ENCODE measurements around the gene FITM2.

Gene FITM2

GRCh38 chr20:44274303-44275017, 36.5 kb downstream of the FITM2 start:
- no peaks in the 10 kb centered on the region for H3K4me1 ChIP-seq (ENCODE audit: control insufficient read depth in 1 of 2, insufficient read depth in 2 of 2, low read length in 2 of 2)
- H3K4me3 ChIP-seq (ENCODE audit: low read depth in 1 of 2, low read length in 2 of 2) = no peak overlapping the region
- H3K27me3 ChIP-seq (ENCODE audit: low read depth, low read length) = no peaks in the 10 kb centered on the region
- H3K9me3 ChIP-seq (ENCODE audit: control insufficient read depth in 1 of 2, low read length in 2 of 2) = no peaks in the 10 kb centered on the region
- peaks cover 0 to 19% of the 10 kb centered on the region in 2 donors for H3K36me3 ChIP-seq (ENCODE audit: control insufficient read depth in 1 of 2, insufficient read depth in 2 of 2, low read length in 2 of 2)
- no peak overlapping the region for H3K27ac ChIP-seq (ENCODE audit: low read length)

GRCh38 chr20:44273231-44274215, 37.5 kb downstream of the FITM2 start:
- no peak overlapping the region for H3K4me3 ChIP-seq (ENCODE audit: low read depth in 1 of 2, low read length in 2 of 2)
- H3K9me3 ChIP-seq (ENCODE audit: control insufficient read depth in 1 of 2, low read length in 2 of 2) = no peaks in the 10 kb centered on the region
- H3K27ac ChIP-seq (ENCODE audit: low read length) = no peak overlapping the region
- H3K4me1 ChIP-seq (ENCODE audit: control insufficient read depth in 1 of 2, insufficient read depth in 2 of 2, low read length in 2 of 2) = no peaks in the 10 kb centered on the region
- H3K36me3 ChIP-seq (ENCODE audit: control insufficient read depth in 1 of 2, insufficient read depth in 2 of 2, low read length in 2 of 2) = peaks cover 0 to 19% of the 10 kb centered on the region in 2 donors
- no peaks in the 10 kb centered on the region for H3K27me3 ChIP-seq (ENCODE audit: low read depth, low read length)

GRCh38 chr20:44271915-44272663, 38.9 kb downstream of the FITM2 start:
- Histone ChIP-seq H3K36me3 (ENCODE audit: control insufficient read depth in 1 of 2, insufficient read depth in 2 of 2, low read length in 2 of 2) (peaks cover 0 to 19% of the 10 kb centered on the region in 2 donors), H3K9me3 (ENCODE audit: control insufficient read depth in 1 of 2, low read length in 2 of 2) (no peaks in the 10 kb centered on the region), H3K4me1 (ENCODE audit: control insufficient read depth in 1 of 2, insufficient read depth in 2 of 2, low read length in 2 of 2) (no peaks in the 10 kb centered on the region), H3K27me3 (ENCODE audit: low read depth, low read length) (no peaks in the 10 kb centered on the region), H3K4me3 (ENCODE audit: low read depth in 1 of 2, low read length in 2 of 2) (no peak overlapping the region), H3K27ac (ENCODE audit: low read length) (no peak overlapping the region)

- H3K4me3 ChIP-seq (ENCODE audit: low read depth in 1 of 2, low read length in 2 of 2) = no peak overlapping the region
- H3K9me3 ChIP-seq (ENCODE audit: control insufficient read depth in 1 of 2, low read length in 2 of 2) = no peaks in the 10 kb centered on the region
- H3K4me1 ChIP-seq (ENCODE audit: control insufficient read depth in 1 of 2, insufficient read depth in 2 of 2, low read length in 2 of 2) = no peaks in the 10 kb centered on the region
- peaks cover 0 to 19% of the 10 kb centered on the region in 2 donors for H3K36me3 ChIP-seq (ENCODE audit: control insufficient read depth in 1 of 2, insufficient read depth in 2 of 2, low read length in 2 of 2)
- H3K27me3 ChIP-seq (ENCODE audit: low read depth, low read length) = no peaks in the 10 kb centered on the region
- no peak overlapping the region for H3K27ac ChIP-seq (ENCODE audit: low read length)
Measured at GRCh38 chr20:44268802-44269201, 42.2 kb downstream of the FITM2 start.

GRCh38 chr20:44264287-44264686, 46.7 kb downstream of the FITM2 start:
- H3K36me3 ChIP-seq (ENCODE audit: control insufficient read depth in 1 of 2, insufficient read depth in 2 of 2, low read length in 2 of 2) = no peaks in the 10 kb centered on the region
- H3K27me3 ChIP-seq (ENCODE audit: low read depth, low read length) = no peaks in the 10 kb centered on the region
- H3K4me1 ChIP-seq (ENCODE audit: control insufficient read depth in 1 of 2, insufficient read depth in 2 of 2, low read length in 2 of 2) = no peaks in the 10 kb centered on the region
- no peak overlapping the region for H3K27ac ChIP-seq (ENCODE audit: low read length)
- no peaks in the 10 kb centered on the region for H3K9me3 ChIP-seq (ENCODE audit: control insufficient read depth in 1 of 2, low read length in 2 of 2)
- no peak overlapping the region for H3K4me3 ChIP-seq (ENCODE audit: low read depth in 1 of 2, low read length in 2 of 2)

GRCh38 chr20:44258226-44258890, 52.6 kb downstream of the FITM2 start:
- H3K4me3 ChIP-seq (ENCODE audit: low read depth in 1 of 2, low read length in 2 of 2) = no peak overlapping the region
- no peaks in the 10 kb centered on the region for H3K36me3 ChIP-seq (ENCODE audit: control insufficient read depth in 1 of 2, insufficient read depth in 2 of 2, low read length in 2 of 2)
- H3K4me1 ChIP-seq (ENCODE audit: control insufficient read depth in 1 of 2, insufficient read depth in 2 of 2, low read length in 2 of 2) = no peaks in the 10 kb centered on the region
- no peaks in the 10 kb centered on the region for H3K27me3 ChIP-seq (ENCODE audit: low read depth, low read length)
- H3K27ac ChIP-seq (ENCODE audit: low read length) = no peak overlapping the region
- H3K9me3 ChIP-seq (ENCODE audit: control insufficient read depth in 1 of 2, low read length in 2 of 2) = no peaks in the 10 kb centered on the region

- H3K9me3 ChIP-seq (ENCODE audit: control insufficient read depth in 1 of 2, low read length in 2 of 2) = no peaks in the 10 kb centered on the region
- H3K27ac ChIP-seq (ENCODE audit: low read length) = no peak overlapping the region
- no peaks in the 10 kb centered on the region for H3K4me1 ChIP-seq (ENCODE audit: control insufficient read depth in 1 of 2, insufficient read depth in 2 of 2, low read length in 2 of 2)
- no peak overlapping the region for H3K4me3 ChIP-seq (ENCODE audit: low read depth in 1 of 2, low read length in 2 of 2)
- no peaks in the 10 kb centered on the region for H3K27me3 ChIP-seq (ENCODE audit: low read depth, low read length)
- no peaks in the 10 kb centered on the region for H3K36me3 ChIP-seq (ENCODE audit: control insufficient read depth in 1 of 2, insufficient read depth in 2 of 2, low read length in 2 of 2)
Measured at GRCh38 chr20:44256961-44257360, 54.0 kb downstream of the FITM2 start.

- no peaks in the 10 kb centered on the region for H3K27me3 ChIP-seq (ENCODE audit: low read depth, low read length)
- H3K4me3 ChIP-seq (ENCODE audit: low read depth in 1 of 2, low read length in 2 of 2) = no peak overlapping the region
- no peaks in the 10 kb centered on the region for H3K36me3 ChIP-seq (ENCODE audit: control insufficient read depth in 1 of 2, insufficient read depth in 2 of 2, low read length in 2 of 2)
- no peak overlapping the region for H3K27ac ChIP-seq (ENCODE audit: low read length)
- H3K4me1 ChIP-seq (ENCODE audit: control insufficient read depth in 1 of 2, insufficient read depth in 2 of 2, low read length in 2 of 2) = no peaks in the 10 kb centered on the region
- no peaks in the 10 kb centered on the region for H3K9me3 ChIP-seq (ENCODE audit: control insufficient read depth in 1 of 2, low read length in 2 of 2)
Measured at GRCh38 chr20:44255942-44256341, 55.1 kb downstream of the FITM2 start.

GRCh38 chr20:44254073-44254472, 56.9 kb downstream of the FITM2 start:
- no peaks in the 10 kb centered on the region for H3K36me3 ChIP-seq (ENCODE audit: control insufficient read depth in 1 of 2, insufficient read depth in 2 of 2, low read length in 2 of 2)
- H3K27ac ChIP-seq (ENCODE audit: low read length) = no peak overlapping the region
- no peaks in the 10 kb centered on the region for H3K27me3 ChIP-seq (ENCODE audit: low read depth, low read length)
- no peaks in the 10 kb centered on the region for H3K4me1 ChIP-seq (ENCODE audit: control insufficient read depth in 1 of 2, insufficient read depth in 2 of 2, low read length in 2 of 2)
- H3K9me3 ChIP-seq (ENCODE audit: control insufficient read depth in 1 of 2, low read length in 2 of 2) = no peaks in the 10 kb centered on the region
- H3K4me3 ChIP-seq (ENCODE audit: low read depth in 1 of 2, low read length in 2 of 2) = no peak overlapping the region

GRCh38 chr20:44253528-44253927, 57.5 kb downstream of the FITM2 start:
- H3K4me1 ChIP-seq (ENCODE audit: control insufficient read depth in 1 of 2, insufficient read depth in 2 of 2, low read length in 2 of 2) = no peaks in the 10 kb centered on the region
- H3K4me3 ChIP-seq (ENCODE audit: low read depth in 1 of 2, low read length in 2 of 2) = no peak overlapping the region
- H3K36me3 ChIP-seq (ENCODE audit: control insufficient read depth in 1 of 2, insufficient read depth in 2 of 2, low read length in 2 of 2) = no peaks in the 10 kb centered on the region
- no peak overlapping the region for H3K27ac ChIP-seq (ENCODE audit: low read length)
- no peaks in the 10 kb centered on the region for H3K9me3 ChIP-seq (ENCODE audit: control insufficient read depth in 1 of 2, low read length in 2 of 2)
- H3K27me3 ChIP-seq (ENCODE audit: low read depth, low read length) = no peaks in the 10 kb centered on the region

Data from muscle layer of duodenum (tissue), 2 donors.